NCI-H1436 (cell line): ENCODE measurements around the gene ITPR2.

ENCODE experiments used
- DNase-seq: peaks from one replicate; lab custom pipeline; 2025; lab: John Stamatoyannopoulos, UW

Gene ITPR2

DNA sequence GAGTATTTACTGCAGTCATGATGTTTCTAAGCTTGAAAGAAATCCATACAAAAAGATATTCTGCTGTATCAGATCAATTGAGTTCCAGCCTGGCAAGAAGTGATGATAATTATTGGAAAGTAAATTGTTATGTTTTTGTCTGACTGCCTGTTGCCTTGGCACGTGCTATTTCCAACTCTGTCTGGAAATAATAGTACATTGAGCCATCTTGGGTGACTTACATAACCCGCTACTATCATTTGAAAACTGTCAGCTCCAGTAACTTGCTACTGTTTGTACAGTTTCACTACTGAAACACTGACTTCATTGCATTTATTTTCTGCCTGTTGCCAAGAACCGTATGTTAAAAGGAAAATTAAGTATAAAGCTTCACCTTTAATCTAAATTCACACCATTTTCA, 318.6 kb downstream of the ITPR2 start:
- DNase-seq = no peak

GRCh38 chr12:26513363-26514043, 319.5 kb downstream of the ITPR2 start:
- no peak for DNase-seq

DNA sequence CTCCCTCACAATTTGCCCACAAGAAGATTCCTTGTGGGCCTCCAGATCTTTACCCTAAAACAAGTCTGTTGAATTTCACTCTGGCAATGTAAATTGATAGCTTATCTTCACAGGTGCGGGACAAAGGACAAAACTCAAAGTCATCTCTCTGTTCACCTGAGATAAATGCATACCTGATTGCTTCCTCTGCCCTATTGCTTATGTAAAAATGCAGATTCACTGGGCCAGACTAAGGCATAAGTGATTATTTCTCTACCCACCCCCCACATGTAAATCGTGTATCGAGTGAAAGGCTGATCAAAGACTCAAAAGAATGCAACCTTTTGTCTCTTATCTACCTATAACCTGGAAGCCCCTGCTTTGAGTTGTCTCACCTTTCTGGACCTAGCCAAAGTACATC, 320.8 kb downstream of the ITPR2 start:
- no peak for DNase-seq

GRCh38 chr12:26510354-26510674, 322.7 kb downstream of the ITPR2 start:
- DNase-seq = no peak

DNA sequence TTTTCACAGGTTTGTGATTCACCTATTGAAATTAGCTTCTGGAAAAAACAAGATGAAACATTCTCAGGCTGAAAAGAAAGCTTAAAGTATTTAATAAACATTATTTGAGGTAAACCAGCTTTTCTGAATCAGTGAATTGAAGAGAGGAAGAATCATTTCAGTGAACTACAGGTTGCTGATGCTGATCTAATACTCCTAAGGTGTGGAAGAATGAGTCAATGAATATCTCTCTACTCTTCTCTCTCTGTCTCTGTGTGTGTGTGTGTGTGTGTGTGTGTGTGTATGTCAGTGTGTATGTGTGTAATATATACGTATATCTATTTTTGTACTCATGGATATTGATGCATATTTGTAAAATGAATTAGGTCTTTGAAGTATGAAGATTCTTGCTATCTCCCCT, 325.4 kb downstream of the ITPR2 start:
- no peak for DNase-seq

DNA sequence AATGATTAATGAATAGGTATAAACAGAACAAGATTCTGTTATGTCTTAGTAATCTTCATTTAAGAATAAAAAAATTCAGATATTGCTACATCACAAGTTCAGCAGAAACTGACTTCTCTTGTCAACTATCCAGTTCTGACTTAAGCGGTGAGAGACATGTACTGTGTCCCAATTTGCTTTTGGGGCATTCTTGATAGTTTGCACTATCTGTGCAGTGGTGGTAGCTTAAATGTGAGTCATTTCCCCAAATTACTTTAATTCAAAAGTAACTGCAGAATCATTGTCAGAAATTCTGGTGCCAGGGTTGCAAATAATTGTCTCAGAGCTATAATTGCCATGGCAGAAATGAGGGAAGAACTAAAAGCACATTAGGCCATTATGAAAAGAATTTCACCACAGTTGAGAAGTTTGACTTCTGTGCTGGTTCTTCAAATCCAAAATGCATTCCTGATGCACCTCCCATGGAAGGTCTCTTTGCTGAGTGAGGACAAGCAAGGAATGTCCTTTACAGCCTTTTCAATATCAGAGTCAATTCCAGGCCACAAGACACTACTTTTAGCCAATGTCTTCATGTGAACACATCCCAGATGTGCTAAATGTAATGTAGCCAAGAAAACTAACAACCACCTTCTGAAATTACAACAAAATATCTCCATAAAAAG, 332.9 kb downstream of the ITPR2 start:
- DNase-seq = no peak

GRCh38 chr12:26496170-26496569, 336.8 kb downstream of the ITPR2 start:
- no peak for DNase-seq

GRCh38 chr12:26493656-26494055, 339.3 kb downstream of the ITPR2 start:
- DNase-seq = no peak

DNA sequence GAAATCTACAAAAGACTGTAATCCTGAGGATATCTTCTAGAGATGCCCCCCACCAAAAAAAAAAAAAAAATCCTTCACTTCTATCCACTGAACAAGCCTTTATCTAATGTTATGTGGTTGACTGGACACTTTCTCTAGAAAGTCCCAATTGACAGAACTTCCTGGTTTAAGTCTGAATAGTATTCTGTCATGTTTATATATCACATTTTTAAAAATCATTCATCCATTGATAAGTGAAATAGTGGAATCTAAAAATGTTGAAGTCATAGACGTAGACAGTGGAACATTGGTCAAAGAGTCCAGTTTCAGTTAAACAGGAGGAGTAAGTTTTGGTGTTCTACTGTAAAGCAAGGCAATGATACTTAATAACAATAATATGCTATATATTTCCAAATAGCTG, 340.6 kb downstream of the ITPR2 start:
- DNase-seq = no peak

- no peak for DNase-seq
Observed at GRCh38 chr12:26489908-26490307, 343.1 kb downstream of the ITPR2 start.

DNA sequence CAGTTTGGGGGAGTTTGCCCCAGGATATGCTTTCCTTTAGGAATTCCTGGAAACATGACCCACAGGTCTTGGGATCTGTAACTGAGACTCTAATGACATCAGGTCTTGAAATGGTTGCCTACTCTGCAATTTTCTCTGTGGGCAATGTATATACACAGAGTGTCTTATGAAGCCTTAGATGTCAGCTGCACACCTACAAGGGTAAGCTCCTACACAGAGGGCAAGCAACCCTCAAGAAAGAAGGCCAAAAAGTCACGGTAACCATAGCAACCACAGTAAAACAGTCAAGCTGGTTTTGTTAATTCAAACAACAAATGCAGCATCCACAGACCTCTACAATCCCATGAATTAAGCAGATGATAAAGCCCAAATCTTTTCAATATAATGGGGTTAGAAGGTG, 344.6 kb downstream of the ITPR2 start:
- no peak for DNase-seq

- DNase-seq = no peak
Observed at GRCh38 chr12:26473291-26473690, 359.7 kb downstream of the ITPR2 start.

DNA sequence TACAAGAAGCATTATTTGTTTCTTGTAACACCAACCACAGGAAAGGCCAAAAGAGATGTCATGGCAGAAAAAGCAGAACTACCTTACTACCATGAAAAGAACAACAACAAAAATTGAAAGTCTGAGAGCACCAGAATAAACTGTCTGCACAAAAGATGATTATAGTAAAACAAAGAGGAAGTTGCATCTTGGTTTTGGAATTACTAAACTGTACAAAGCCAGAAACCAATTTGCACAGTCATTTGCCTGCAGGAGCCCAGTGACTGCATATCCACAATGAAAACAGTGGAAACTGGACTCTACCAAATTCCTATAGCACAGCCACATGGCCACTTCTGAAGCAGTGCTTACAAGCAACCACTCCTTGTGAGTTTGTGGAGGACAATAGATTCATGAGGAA, 361.4 kb downstream of the ITPR2 start:
- no peak for DNase-seq

GRCh38 chr12:26469421-26470180, 363.4 kb downstream of the ITPR2 start:
- DNase-seq = no peak

- no peak for DNase-seq
Observed at GRCh38 chr12:26467351-26467750, 365.6 kb downstream of the ITPR2 start.

DNA sequence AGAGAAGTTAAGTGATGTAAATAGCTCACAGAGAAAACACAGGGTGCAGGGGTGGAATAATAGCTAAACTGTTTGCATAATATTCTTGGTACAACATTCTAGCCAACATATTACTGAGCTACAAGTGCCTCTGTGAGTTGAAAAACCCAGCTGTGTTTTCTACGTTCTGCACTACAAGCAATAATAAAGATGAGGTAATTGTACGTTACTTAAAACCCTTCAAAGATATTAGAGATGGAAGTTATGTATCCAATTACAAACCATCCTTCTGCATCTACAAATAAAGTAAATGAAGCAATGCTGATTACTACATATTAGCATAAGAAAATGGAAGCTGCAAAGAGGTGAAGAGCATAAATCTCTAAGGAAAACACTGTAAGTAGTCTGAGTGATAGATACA, 366.3 kb downstream of the ITPR2 start:
- DNase-seq = no peak

- DNase-seq = no peak
Observed at GRCh38 chr12:26465419-26466097, 367.4 kb downstream of the ITPR2 start.

DNA sequence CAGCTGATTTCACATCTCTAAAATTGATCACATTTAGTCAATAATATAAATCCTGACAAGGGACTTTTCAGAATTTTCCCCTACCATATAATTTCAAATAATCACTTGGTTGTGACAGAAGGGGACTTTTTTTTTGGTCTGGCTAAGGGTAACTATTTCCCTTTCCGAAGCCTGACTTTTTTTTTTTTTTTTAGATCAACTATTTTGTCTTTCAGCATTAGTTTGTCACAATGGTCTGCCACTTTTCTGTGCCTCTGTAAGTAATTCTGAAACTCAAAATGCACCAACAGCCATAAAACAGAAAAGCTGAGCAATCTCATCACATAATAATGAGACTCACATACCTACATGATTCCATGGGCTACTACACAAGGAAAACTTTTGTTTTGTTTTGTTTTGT, 371.2 kb downstream of the ITPR2 start:
- DNase-seq = no peak

- no peak for DNase-seq
Observed at GRCh38 chr12:26460361-26460760, 372.6 kb downstream of the ITPR2 start.

DNA sequence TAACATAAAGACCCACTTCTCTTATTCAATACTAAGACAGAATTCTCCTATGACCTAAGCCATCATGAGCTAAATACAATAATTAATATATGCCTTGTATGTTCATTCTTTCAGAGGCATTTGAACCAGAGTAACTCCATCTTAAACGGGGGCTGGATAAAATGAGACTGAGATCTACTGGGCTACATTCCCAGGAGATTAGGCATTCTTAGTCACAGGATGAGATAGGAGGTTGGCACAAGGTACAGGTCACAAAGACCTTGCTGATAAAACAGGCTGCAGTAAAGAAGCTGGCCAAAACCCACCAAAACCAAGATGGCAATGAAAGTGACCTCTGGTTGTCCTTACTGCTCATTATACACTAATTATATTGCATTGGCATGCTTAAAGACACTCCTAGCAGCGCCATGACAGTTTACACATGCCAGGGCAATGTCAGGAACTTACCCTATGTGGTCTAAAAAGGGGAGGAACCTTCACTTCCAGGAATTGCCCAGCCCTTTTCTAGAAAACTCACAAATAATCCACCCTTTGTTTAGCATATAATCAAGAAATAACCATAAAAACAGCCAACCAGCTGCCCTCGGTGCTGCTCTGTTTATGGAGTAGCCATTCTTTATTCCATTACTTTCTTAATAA, 376.9 kb downstream of the ITPR2 start:
- DNase-seq = no peak

- no peak for DNase-seq
Observed at GRCh38 chr12:26453246-26453645, 379.7 kb downstream of the ITPR2 start.

DNA sequence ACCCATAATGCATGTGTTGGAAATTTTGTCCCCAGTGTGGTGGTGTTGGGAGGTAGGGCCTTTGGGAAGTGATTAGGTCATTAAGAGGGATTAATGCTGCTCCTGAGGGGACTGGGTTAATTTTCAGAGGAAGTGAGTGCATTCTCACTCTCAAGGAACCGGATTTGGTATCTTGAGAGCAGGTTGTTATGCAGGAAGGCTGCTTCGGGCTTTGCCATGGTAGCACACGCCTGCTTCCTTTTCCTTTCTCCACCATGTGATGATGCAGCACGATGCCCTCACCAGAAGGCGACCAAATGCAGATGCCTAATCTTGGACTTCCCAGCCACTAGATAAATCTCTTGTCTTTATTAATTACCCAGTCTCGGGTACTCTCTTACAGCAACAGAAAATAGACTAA, 380.5 kb downstream of the ITPR2 start:
- no peak for DNase-seq
